ENCODE results near the gene CCDC9B.

Gene CCDC9B

DNA sequence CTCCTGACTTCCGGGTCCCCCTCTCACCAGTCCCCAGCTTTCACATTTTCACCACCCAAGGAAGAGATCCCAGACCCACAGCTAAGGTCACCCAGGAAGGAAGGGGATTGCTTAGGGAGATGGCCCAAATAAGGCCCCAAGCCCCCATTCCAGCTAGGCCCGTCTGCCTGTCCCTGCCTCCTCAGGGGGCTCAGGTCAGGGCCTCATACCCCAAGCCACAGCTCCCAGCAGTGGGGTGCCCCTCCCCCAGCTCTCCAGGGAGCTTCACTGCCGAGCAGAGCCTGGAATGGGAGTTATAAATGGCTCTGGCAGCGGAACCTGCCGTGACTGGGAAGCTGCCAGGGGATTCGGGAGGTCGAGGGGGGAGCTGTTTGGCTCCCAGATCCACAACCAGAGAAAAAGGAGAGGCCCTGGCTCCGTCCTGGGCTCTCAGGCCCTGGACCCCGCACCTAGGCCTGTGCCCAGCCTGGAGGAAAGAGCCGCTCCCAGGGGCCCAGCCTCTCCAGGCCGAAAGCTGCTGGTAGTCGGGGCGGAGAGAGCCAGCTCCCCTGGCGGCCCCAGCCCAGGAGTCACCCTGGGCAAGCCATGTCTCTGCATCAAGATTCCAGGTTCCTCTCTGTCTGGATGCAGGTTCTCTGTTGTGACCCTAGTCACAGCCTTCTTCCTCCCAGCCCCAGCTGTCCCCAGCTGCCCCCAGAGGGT, 550 bp downstream of the CCDC9B start:
- Histone ChIP-seq H3K79me2 (ENCODE audit: control insufficient read depth, insufficient read depth, low read length, poor library complexity) (no peaks in the 10 kb centered on the region), H4K91ac (ENCODE audit: low read depth, low read length) (peak overlapping the region; percentile 9), H2BK120ac (ENCODE audit: insufficient read depth, low read length, poor library complexity) (peak overlapping the region; percentile 8), H3K36me3 (ENCODE audit: control insufficient read depth in 1 of 2, insufficient read depth in 2 of 2, low read length in 2 of 2) (no peaks in the 10 kb centered on the region), H3K4ac (ENCODE audit: low read depth, low read length) (no peak overlapping the region), H3K9ac (ENCODE audit: low read length) (no peak overlapping the region), H3K23ac (ENCODE audit: low read length) (no peak overlapping the region), H2BK5ac (ENCODE audit: low read depth, low read length, poor library complexity) (no peak overlapping the region), H3K4me2 (ENCODE audit: low read length) (no peak overlapping the region), H3K14ac (ENCODE audit: low read length) (peak overlapping the region; percentile 29), H3K9me3 (ENCODE audit: insufficient read depth, low read depth, low read length) (no peaks in the 10 kb centered on the region), H3K27ac (ENCODE audit: low read depth, low read length) (no peak overlapping the region), H2BK12ac (ENCODE audit: low read length) (peak overlapping the region; percentile 19), H3K79me1 (ENCODE audit: low read length) (peaks cover 11% of the 10 kb centered on the region), H3K27me3 (ENCODE audit: insufficient read depth, low read length) (no peaks in the 10 kb centered on the region), H2AFZ (ENCODE audit: insufficient read depth, low read length, poor library complexity) (no peak overlapping the region), H4K8ac (ENCODE audit: low read depth, low read length) (peak overlapping the region; percentile 19), H3K4me1 (ENCODE audit: control insufficient read depth in 1 of 2, insufficient read depth in 2 of 2, low read length in 2 of 2) (peaks cover 15 to 16% of the 10 kb centered on the region in 2 experiments), H3K18ac (ENCODE audit: low read length) (no peak overlapping the region), H3K4me3 (ENCODE audit: low read depth, low read length) (no peak overlapping the region), H4K12ac (ENCODE audit: low read depth, low read length) (no peak overlapping the region), H2AK5ac (ENCODE audit: low read length) (peak overlapping the region; percentile 22)
- no CpG with 5 or more reads among the region's 14 CpGs for WGBS (ENCODE audit: extremely low coverage, insufficient coverage, insufficient read length)
- DNase-seq: peak; percentile 63 to 73

DNA sequence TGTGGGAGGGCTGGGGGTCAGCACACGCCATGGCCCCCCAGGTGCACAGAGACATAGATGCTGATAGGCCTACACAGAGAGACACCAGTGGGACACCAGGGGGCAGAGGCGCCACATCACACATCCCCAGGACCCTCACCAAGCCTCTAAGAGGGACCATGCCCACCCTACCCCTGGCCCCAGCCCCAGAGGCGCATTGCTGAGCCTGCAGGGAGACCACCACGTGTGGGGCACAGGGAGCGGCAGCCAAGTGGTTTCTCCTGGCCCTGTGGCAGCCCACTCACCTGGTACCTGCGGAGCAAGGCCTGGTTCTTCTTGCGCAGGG, 1.2 kb downstream of the CCDC9B start:
- Histone ChIP-seq H4K12ac (ENCODE audit: low read depth, low read length) (no peak overlapping the region), H3K23ac (ENCODE audit: low read length) (no peak overlapping the region), H3K79me1 (ENCODE audit: low read length) (peaks cover 14% of the 10 kb centered on the region), H2BK12ac (ENCODE audit: low read length) (peak overlapping the region; percentile 19), H3K27ac (ENCODE audit: low read depth, low read length) (no peak overlapping the region), H3K4ac (ENCODE audit: low read depth, low read length) (no peak overlapping the region), H3K9me3 (ENCODE audit: insufficient read depth, low read depth, low read length) (no peaks in the 10 kb centered on the region), H3K9ac (ENCODE audit: low read length) (no peak overlapping the region), H3K4me1 (ENCODE audit: control insufficient read depth in 1 of 2, insufficient read depth in 2 of 2, low read length in 2 of 2) (peaks cover 20 to 22% of the 10 kb centered on the region in 2 experiments), H3K4me3 (ENCODE audit: low read depth, low read length) (no peak overlapping the region), H4K8ac (ENCODE audit: low read depth, low read length) (no peak overlapping the region), H3K14ac (ENCODE audit: low read length) (peak overlapping the region; percentile 16), H4K91ac (ENCODE audit: low read depth, low read length) (no peak overlapping the region), H2AK5ac (ENCODE audit: low read length) (peak overlapping the region; percentile 48), H3K4me2 (ENCODE audit: low read length) (no peak overlapping the region), H3K27me3 (ENCODE audit: insufficient read depth, low read length) (no peaks in the 10 kb centered on the region), H3K79me2 (ENCODE audit: control insufficient read depth, insufficient read depth, low read length, poor library complexity) (no peaks in the 10 kb centered on the region), H3K18ac (ENCODE audit: low read length) (no peak overlapping the region), H2BK5ac (ENCODE audit: low read depth, low read length, poor library complexity) (no peak overlapping the region), H3K36me3 (ENCODE audit: control insufficient read depth in 1 of 2, insufficient read depth in 2 of 2, low read length in 2 of 2) (no peaks in the 10 kb centered on the region), H2BK120ac (ENCODE audit: insufficient read depth, low read length, poor library complexity) (no peak overlapping the region), H2AFZ (ENCODE audit: insufficient read depth, low read length, poor library complexity) (no peak overlapping the region)
- no CpG with 5 or more reads among the region's 7 CpGs for WGBS (ENCODE audit: extremely low coverage, insufficient coverage, insufficient read length)
- no peak for DNase-seq

- H3K9me3 ChIP-seq (ENCODE audit: insufficient read depth, low read depth, low read length): no peaks in the 10 kb centered on the region
- H3K23ac ChIP-seq (ENCODE audit: low read length): no peak overlapping the region
- H3K79me1 ChIP-seq (ENCODE audit: low read length): peaks cover 18% of the 10 kb centered on the region
- peak overlapping the region; percentile 16 for H3K14ac ChIP-seq (ENCODE audit: low read length)
- H3K9ac ChIP-seq (ENCODE audit: low read length): no peak overlapping the region
- H4K91ac ChIP-seq (ENCODE audit: low read depth, low read length): no peak overlapping the region
- peaks cover 25 to 27% of the 10 kb centered on the region in 2 experiments for H3K4me1 ChIP-seq (ENCODE audit: control insufficient read depth in 1 of 2, insufficient read depth in 2 of 2, low read length in 2 of 2)
- H2BK5ac ChIP-seq (ENCODE audit: low read depth, low read length, poor library complexity): no peak overlapping the region
- H3K18ac ChIP-seq (ENCODE audit: low read length): no peak overlapping the region
- DNase-seq: peak; percentile 90 to 92
- no CpG with 5 or more reads among the region's 11 CpGs for WGBS (ENCODE audit: extremely low coverage, insufficient coverage, insufficient read length)
- no peaks in the 10 kb centered on the region for H3K36me3 ChIP-seq (ENCODE audit: control insufficient read depth in 1 of 2, insufficient read depth in 2 of 2, low read length in 2 of 2)
- H4K8ac ChIP-seq (ENCODE audit: low read depth, low read length): no peak overlapping the region
- no peaks in the 10 kb centered on the region for H3K79me2 ChIP-seq (ENCODE audit: control insufficient read depth, insufficient read depth, low read length, poor library complexity)
- no peak overlapping the region for H2AFZ ChIP-seq (ENCODE audit: insufficient read depth, low read length, poor library complexity)
- no peak overlapping the region for H2BK120ac ChIP-seq (ENCODE audit: insufficient read depth, low read length, poor library complexity)
- no peak overlapping the region for H3K4me3 ChIP-seq (ENCODE audit: low read depth, low read length)
- no peak overlapping the region for H2BK12ac ChIP-seq (ENCODE audit: low read length)
- H4K12ac ChIP-seq (ENCODE audit: low read depth, low read length): no peak overlapping the region
- no peaks in the 10 kb centered on the region for H3K27me3 ChIP-seq (ENCODE audit: insufficient read depth, low read length)
- no peak overlapping the region for H3K27ac ChIP-seq (ENCODE audit: low read depth, low read length)
- H2AK5ac ChIP-seq (ENCODE audit: low read length): peak overlapping the region; percentile 48
- H3K4ac ChIP-seq (ENCODE audit: low read depth, low read length): no peak overlapping the region
- H3K4me2 ChIP-seq (ENCODE audit: low read length): no peak overlapping the region
Observed at GRCh38 chr15:40338921-40339620, 1.7 kb downstream of the CCDC9B start.

GRCh38 chr15:40338041-40338657, 2.6 kb downstream of the CCDC9B start:
- no peak overlapping the region for H3K4me2 ChIP-seq (ENCODE audit: low read length)
- H3K27ac ChIP-seq (ENCODE audit: low read depth, low read length): no peak overlapping the region
- H3K27me3 ChIP-seq (ENCODE audit: insufficient read depth, low read length): no peaks in the 10 kb centered on the region
- no peak overlapping the region for H2BK12ac ChIP-seq (ENCODE audit: low read length)
- H3K9ac ChIP-seq (ENCODE audit: low read length): no peak overlapping the region
- peaks cover 32 to 33% of the 10 kb centered on the region in 2 experiments for H3K4me1 ChIP-seq (ENCODE audit: control insufficient read depth in 1 of 2, insufficient read depth in 2 of 2, low read length in 2 of 2)
- no peak overlapping the region for H3K4me3 ChIP-seq (ENCODE audit: low read depth, low read length)
- peaks cover 3% of the 10 kb centered on the region for H3K79me2 ChIP-seq (ENCODE audit: control insufficient read depth, insufficient read depth, low read length, poor library complexity)
- H2AFZ ChIP-seq (ENCODE audit: insufficient read depth, low read length, poor library complexity): no peak overlapping the region
- no peak overlapping the region for H2AK5ac ChIP-seq (ENCODE audit: low read length)
- no peak overlapping the region for H4K12ac ChIP-seq (ENCODE audit: low read depth, low read length)
- H4K91ac ChIP-seq (ENCODE audit: low read depth, low read length): no peak overlapping the region
- peak; percentile 38 to 66 for DNase-seq
- H2BK120ac ChIP-seq (ENCODE audit: insufficient read depth, low read length, poor library complexity): no peak overlapping the region
- H3K18ac ChIP-seq (ENCODE audit: low read length): no peak overlapping the region
- no peaks in the 10 kb centered on the region for H3K9me3 ChIP-seq (ENCODE audit: insufficient read depth, low read depth, low read length)
- H3K36me3 ChIP-seq (ENCODE audit: control insufficient read depth in 1 of 2, insufficient read depth in 2 of 2, low read length in 2 of 2): no peaks in the 10 kb centered on the region
- no CpG with 5 or more reads among the region's 11 CpGs for WGBS (ENCODE audit: extremely low coverage, insufficient coverage, insufficient read length)
- no peak overlapping the region for H3K14ac ChIP-seq (ENCODE audit: low read length)
- no peak overlapping the region for H4K8ac ChIP-seq (ENCODE audit: low read depth, low read length)
- no peak overlapping the region for H3K4ac ChIP-seq (ENCODE audit: low read depth, low read length)
- no peak overlapping the region for H3K23ac ChIP-seq (ENCODE audit: low read length)
- no peak overlapping the region for H2BK5ac ChIP-seq (ENCODE audit: low read depth, low read length, poor library complexity)
- H3K79me1 ChIP-seq (ENCODE audit: low read length): peaks cover 23% of the 10 kb centered on the region

All from trophoblast cell (in vitro differentiated cells and primary cell).